ENCODE measurements around the gene PIK3C3. TPM values are rescaled to one million over a fixed set of nuclear protein-coding genes. Genes with fewer than 3 reads are reported as not detected.

The PIK3C3 gene
- total and polyA plus RNA-seq, 9 of the 15 experiments (the other 6 are each of a cell fraction or from before 2014, with no cell fraction given), result 27.0 to 101 (median 42.9) TPM

GRCh38 chr18:42092848-42093247 is 137.8 kb downstream of the PIK3C3 start:
- in situ Hi-C loops (cut with MboI) (no loop called here), intact Hi-C loops (cut with micrococcal nuclease) (no loop called here)
- Histone ChIP-seq H3K9me1 (ENCODE audit: control insufficient read depth, insufficient read depth, low read length) (no peaks in the 10 kb centered on the region), H3K79me2 (ENCODE audit: control insufficient read depth, insufficient read depth, low read length) (no peaks in the 10 kb centered on the region), H3K4me3 (no peak overlapping the region), H3K36me3 (ENCODE audit: control insufficient read depth, insufficient read depth, low read length) (no peaks in the 10 kb centered on the region), H3K27ac (ENCODE audit: extremely low read depth, low read depth, low read length) (no peak overlapping the region), H3K9ac (ENCODE audit: insufficient read depth in 1 of 2, low read depth in 2 of 2, low read length in 2 of 2) (no peak overlapping the region), H3K27me3 (ENCODE audit: control insufficient read depth in 2 of 2, insufficient read depth in 2 of 2, low read length in 2 of 2) (no peaks in the 10 kb centered on the region), H2AFZ (ENCODE audit: low read depth, low read length) (no peak overlapping the region), H3K9me3 (replicated peaks; ENCODE audit: control insufficient read depth, insufficient read depth, low read depth, low read length) (no peaks in the 10 kb centered on the region), H3K4me1 (replicated peaks in 1 of 2; ENCODE audit: control insufficient read depth in 2 of 2, insufficient read depth in 2 of 2, low read length in 2 of 2) (no peaks in the 10 kb centered on the region), H3K4me2 (ENCODE audit: insufficient read depth, low read length) (no peak overlapping the region), H4K20me1 (replicated peaks; ENCODE audit: control insufficient read depth, insufficient read depth, low read length) (no peaks in the 10 kb centered on the region)
- ChIA-PET CTCF (ENCODE audit: low intra/inter-chr PET ratio) (no interaction called here), POLR2A (no interaction called here)
- DNase-seq (ENCODE audit: extremely low read depth in 1 of 4, low spot score in 3 of 4) (no peak), FAIRE-seq (no peak), ATAC-seq (no peak)
- BruUV-seq (replicated peaks), result no TSS peak
- WGBS (ENCODE audit: insufficient coverage, low coverage, missing lambda C conversion rate), result 0% methylated on average over 1 of the region's 1 CpG
- TF ChIP-seq MAZ (CRISPR knock-in tag; conservative IDR thresholded peaks at IDR 0.05 in 1 of 2, IDR thresholded peaks at IDR 0.05 in 1 of 2), result no peak
- no peak for TF ChIP-seq SMAD2 (IDR thresholded peaks at IDR 0.05; ENCODE audit: low read depth, low read length)
- TF ChIP-seq RUNX1 (IDR thresholded peaks at IDR 0.05; ENCODE audit: low read depth), result no peak
- no peak for TF ChIP-seq SMAD1 (IDR thresholded peaks at IDR 0.05; ENCODE audit: low read depth, low read length, partially characterized antibody)
- TF ChIP-seq ZNF740 (CRISPR knock-in tag; IDR thresholded peaks at IDR 0.05), result no peak
- TF ChIP-seq ZNF740 (tag; IDR thresholded peaks at IDR 0.05), result no peak
- TF ChIP-seq, protein P1, sequence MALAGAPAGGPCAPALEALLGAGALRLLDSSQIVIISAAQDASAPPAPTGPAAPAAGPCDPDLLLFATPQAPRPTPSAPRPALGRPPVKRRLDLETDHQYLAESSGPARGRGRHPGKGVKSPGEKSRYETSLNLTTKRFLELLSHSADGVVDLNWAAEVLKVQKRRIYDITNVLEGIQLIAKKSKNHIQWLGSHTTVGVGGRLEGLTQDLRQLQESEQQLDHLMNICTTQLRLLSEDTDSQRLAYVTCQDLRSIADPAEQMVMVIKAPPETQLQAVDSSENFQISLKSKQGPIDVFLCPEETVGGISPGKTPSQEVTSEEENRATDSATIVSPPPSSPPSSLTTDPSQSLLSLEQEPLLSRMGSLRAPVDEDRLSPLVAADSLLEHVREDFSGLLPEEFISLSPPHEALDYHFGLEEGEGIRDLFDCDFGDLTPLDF (CRISPR knock-in tag; IDR thresholded peaks at IDR 0.05), result no peak
- TF ChIP-seq, protein P2, sequence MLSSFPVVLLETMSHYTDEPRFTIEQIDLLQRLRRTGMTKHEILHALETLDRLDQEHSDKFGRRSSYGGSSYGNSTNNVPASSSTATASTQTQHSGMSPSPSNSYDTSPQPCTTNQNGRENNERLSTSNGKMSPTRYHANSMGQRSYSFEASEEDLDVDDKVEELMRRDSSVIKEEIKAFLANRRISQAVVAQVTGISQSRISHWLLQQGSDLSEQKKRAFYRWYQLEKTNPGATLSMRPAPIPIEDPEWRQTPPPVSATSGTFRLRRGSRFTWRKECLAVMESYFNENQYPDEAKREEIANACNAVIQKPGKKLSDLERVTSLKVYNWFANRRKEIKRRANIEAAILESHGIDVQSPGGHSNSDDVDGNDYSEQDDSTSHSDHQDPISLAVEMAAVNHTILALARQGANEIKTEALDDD (IDR thresholded peaks at IDR 0.05), result no peak
- TF ChIP-seq ATF3 (IDR thresholded peaks at IDR 0.05), result no peak
- TF ChIP-seq ATF3 (CRISPR knock-in tag; conservative IDR thresholded peaks at IDR 0.05), result no peak
- TF ChIP-seq MYBL2 (IDR thresholded peaks at IDR 0.05; ENCODE audit: low read depth), result no peak
- TF ChIP-seq MYBL2 (CRISPR knock-in tag; IDR thresholded peaks at IDR 0.05; ENCODE audit: borderline replicate concordance), result no peak
- no peak for TF ChIP-seq GATA2 (CRISPR knock-in tag; IDR thresholded peaks at IDR 0.05)
- no peak for TF ChIP-seq RFX7 (CRISPR knock-in tag; IDR thresholded peaks at IDR 0.05)
- no peak for TF ChIP-seq RCOR1 (IDR thresholded peaks at IDR 0.05; ENCODE audit: borderline replicate concordance in 1 of 2, low read depth in 2 of 2, low read length in 2 of 2)
- TF ChIP-seq SMAD4 (CRISPR knock-in tag; conservative IDR thresholded peaks at IDR 0.05), result no peak
- no peak for TF ChIP-seq ILK (tag; IDR thresholded peaks at IDR 0.05; ENCODE audit: borderline replicate concordance, low read depth)
- no peak for TF ChIP-seq NR2F6 (CRISPR knock-in tag; IDR thresholded peaks at IDR 0.05)
- TF ChIP-seq RBM34 (IDR thresholded peaks at IDR 0.05; ENCODE audit: borderline replicate concordance, insufficient read depth, low read length), result no peak
- TF ChIP-seq NEUROD1 (IDR thresholded peaks at IDR 0.05; ENCODE audit: borderline replicate concordance, low read depth, low read length, partially characterized antibody), result no peak
